Neural cell (in vitro differentiated cells): ENCODE measurements around the gene PELI2. TPM values are rescaled to one million over a fixed set of nuclear protein-coding genes. Genes with fewer than 3 reads are reported as not detected.

Source experiments
- H2AFZ ChIP-seq: fragments of 200-600, 300-800 bp; sonication (generic), shearing (Covaris generic); 2 replicates; pipeline ENCODE4 v1.6.0; 2014; ENCODE audit warnings: low read depth, mild to moderate bottlenecking, antibody characterized with exemption, low read length, moderate library complexity
- H3F3A ChIP-seq: fragments of 200-600 bp; shearing (Covaris generic); 2 replicates; pipeline ENCODE4 v1.6.1; 2016; ENCODE audit warnings: mild to moderate bottlenecking, moderate library complexity, mixed read lengths, antibody characterized with exemption, low read length; ENCODE audit not compliant: insufficient read depth, poor library complexity, severe bottlenecking
- H3K27ac ChIP-seq: fragments of 200-600, 300-800 bp; sonication (generic), shearing (Covaris generic); 2 replicates; pipeline ENCODE4 v1.5.1; 2014; ENCODE audit warnings: mild to moderate bottlenecking, low read length, moderate library complexity
- H3K27me3 ChIP-seq: fragments of 300-800, 200-600 bp; sonication (generic), shearing (Covaris generic); 2 replicates; pipeline ENCODE4 v1.6.0; 2014; ENCODE audit warnings: mild to moderate bottlenecking, low read depth, low read length, moderate library complexity; ENCODE audit not compliant: insufficient read depth
- H3K36me3 ChIP-seq: fragments of 300-800, 200-600 bp; sonication (generic), shearing (Covaris generic); 2 replicates; pipeline ENCODE4 v1.5.1; 2014; ENCODE audit warnings: mild to moderate bottlenecking, antibody characterized with exemption, low read length, moderate library complexity; ENCODE audit not compliant: insufficient read depth
- H3K4me2 ChIP-seq: fragments of 300-800, 200-600 bp; sonication (generic), shearing (Covaris generic); 2 replicates; pipeline ENCODE4 v1.6.0; 2014; ENCODE audit warnings: mild to moderate bottlenecking, low read length
- H3K4me3 ChIP-seq: fragments of 300-800, 200-600 bp; sonication (generic), shearing (Covaris generic); 2 replicates; pipeline ENCODE4 v1.5.1; 2014; ENCODE audit warnings: mild to moderate bottlenecking, low read length, moderate library complexity
- H3K79me2 ChIP-seq: fragments of 200-600 bp; shearing (Covaris generic); replicated peaks from 2 replicates; pipeline ENCODE4 v1.6.0; 2014; ENCODE audit warnings: mild to moderate bottlenecking, low read length, moderate library complexity; ENCODE audit not compliant: insufficient read depth
- H3K9ac ChIP-seq: fragments of 300-800, 200-600 bp; sonication (generic), shearing (Covaris generic); 2 replicates; pipeline ENCODE4 v1.6.1; 2016; ENCODE audit warnings: mild to moderate bottlenecking, low read length, mixed read lengths
- H3K9me2 ChIP-seq: fragments of 200-600 bp; shearing (Covaris generic); 2 replicates; pipeline ENCODE4 v1.6.1; 2016; ENCODE audit warnings: mild to moderate bottlenecking, low read length, mixed read lengths; ENCODE audit not compliant: insufficient read depth
- H3K9me3 ChIP-seq: fragments of 200-600, 300-800 bp; sonication (generic), shearing (Covaris generic); 2 replicates; pipeline ENCODE4 v1.6.1; 2016; ENCODE audit warnings: mild to moderate bottlenecking, mixed run types, low read length, moderate library complexity, mixed read lengths
- H4K20me1 ChIP-seq: fragments of 200-600 bp; shearing (Covaris generic); 2 replicates; pipeline ENCODE4 v1.6.1; 2016; ENCODE audit warnings: mild to moderate bottlenecking, mixed run types; ENCODE audit not compliant: insufficient read depth
- EP300 ChIP-seq: fragments of 450-650 bp; conservative IDR thresholded peaks from 2 replicates; pipeline ENCODE4 v1.6.1; 2014; ENCODE audit warnings: antibody characterized with exemption, mild to moderate bottlenecking, moderate library complexity; ENCODE audit not compliant: poor library complexity, severe bottlenecking
- EZH2 ChIP-seq: fragments of 200-600, 300-800 bp; shearing (Covaris generic), sonication (generic); IDR thresholded peaks from 2 replicates; pipeline ENCODE4 v1.6.1; 2014; ENCODE audit warnings: antibody characterized with exemption, low read length, borderline replicate concordance, mild to moderate bottlenecking; ENCODE audit not compliant: insufficient read depth, poor library complexity, severe bottlenecking
- MXI1 ChIP-seq: fragments of 450-650 bp; conservative IDR thresholded peaks from 2 replicates; pipeline ENCODE4 v1.6.1; 2014; ENCODE audit warnings: antibody characterized with exemption, mild to moderate bottlenecking; ENCODE audit not compliant: poor library complexity, severe bottlenecking
- POLR2AphosphoS5 ChIP-seq: IDR thresholded peaks from 2 replicates; pipeline ENCODE4 v1.6.1; 2012
- RAD21 ChIP-seq: fragments of 450-650 bp; conservative IDR thresholded peaks from 2 replicates; pipeline ENCODE4 v1.6.1; 2014; ENCODE audit warnings: antibody characterized with exemption, mild to moderate bottlenecking, moderate library complexity
- SMC3 ChIP-seq: fragments of 450-650 bp; conservative IDR thresholded peaks from 2 replicates; pipeline ENCODE4 v1.6.1; 2014; ENCODE audit warnings: antibody characterized with exemption, mild to moderate bottlenecking, moderate library complexity; ENCODE audit not compliant: poor library complexity
- TAF1 ChIP-seq: IDR thresholded peaks from 2 replicates; pipeline ENCODE4 v1.6.1; 2012; ENCODE audit warnings: low read depth
- polyA plus RNA-seq: library from polyadenylated mRNA; depleted of rRNA; stranded (reverse); fragments of >200 nt; gene quantifications from 2 replicates; pipeline ENCODE4 v1.2.3, GENCODE V29; 2014
- TF ChIP-seq, protein P1 (sequence below): IDR thresholded peaks from 2 replicates; pipeline ENCODE4 v1.6.1; 2012; ENCODE audit warnings: borderline replicate concordance
- TF ChIP-seq, protein P2 (sequence below): fragments of 450-650 bp; IDR thresholded peaks from 2 replicates; pipeline ENCODE4 v1.5.1; 2014; ENCODE audit warnings: antibody characterized with exemption, mild to moderate bottlenecking, moderate library complexity; ENCODE audit not compliant: poor library complexity, severe bottlenecking

Gene PELI2
- polyA plus RNA-seq, 1 donor from 2014 or later = 5.3 TPM

DNA sequence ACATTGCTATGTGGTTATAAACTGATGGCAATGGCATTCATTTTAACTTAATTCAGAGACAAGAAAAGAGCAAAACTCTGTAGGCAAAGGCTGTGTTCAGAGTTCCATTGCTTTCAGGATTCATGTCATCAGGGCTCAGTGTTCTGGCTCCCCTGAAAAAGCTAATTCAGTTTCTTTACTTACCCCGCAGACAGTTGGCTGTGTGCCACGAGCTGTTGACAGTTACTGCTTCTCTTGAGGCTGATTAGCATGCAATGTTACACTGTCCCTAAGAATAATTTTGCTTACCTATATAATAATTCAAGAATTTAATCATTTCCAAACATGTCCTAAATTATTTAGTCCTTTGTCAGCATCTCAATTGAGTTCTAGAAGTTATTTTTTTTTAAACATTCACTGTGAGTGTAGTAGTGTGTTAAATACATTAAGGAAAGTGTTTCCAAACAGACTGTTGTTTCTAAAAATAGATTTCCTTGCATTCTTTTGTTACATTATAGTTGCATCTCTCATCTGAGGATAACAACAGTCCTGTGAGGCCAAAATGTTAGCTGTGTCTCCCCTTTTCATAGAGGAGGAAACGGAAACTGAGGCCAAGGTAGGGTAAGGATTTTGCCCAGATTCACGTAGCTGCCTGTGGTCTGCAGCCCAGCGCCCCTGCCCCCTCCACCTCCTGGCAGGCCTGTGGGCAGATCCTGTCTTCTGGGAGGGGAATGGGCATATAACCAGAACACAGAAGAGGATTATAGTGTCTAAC is 98.6 kb downstream of the PELI2 start:
- Histone ChIP-seq H3F3A (no peaks in the 10 kb centered on the region), H3K36me3 (no peaks in the 10 kb centered on the region), H3K27ac (no peak overlapping the region), H3K9ac (no peak overlapping the region), H3K79me2 (peaks cover 23% of the 10 kb centered on the region), H3K9me2 (no peaks in the 10 kb centered on the region), H3K4me2 (no peak overlapping the region), H4K20me1 (no peaks in the 10 kb centered on the region), H3K27me3 (no peaks in the 10 kb centered on the region), H3K9me3 (no peaks in the 10 kb centered on the region), H3K4me3 (no peak overlapping the region), H2AFZ (no peak overlapping the region)
- TF ChIP-seq EZH2 (no peak), POLR2AphosphoS5 (no peak), TAF1 (no peak), EP300 (no peak), RAD21 (no peak), MXI1 (no peak), SMC3 (no peak)
- TF ChIP-seq, protein P1, sequence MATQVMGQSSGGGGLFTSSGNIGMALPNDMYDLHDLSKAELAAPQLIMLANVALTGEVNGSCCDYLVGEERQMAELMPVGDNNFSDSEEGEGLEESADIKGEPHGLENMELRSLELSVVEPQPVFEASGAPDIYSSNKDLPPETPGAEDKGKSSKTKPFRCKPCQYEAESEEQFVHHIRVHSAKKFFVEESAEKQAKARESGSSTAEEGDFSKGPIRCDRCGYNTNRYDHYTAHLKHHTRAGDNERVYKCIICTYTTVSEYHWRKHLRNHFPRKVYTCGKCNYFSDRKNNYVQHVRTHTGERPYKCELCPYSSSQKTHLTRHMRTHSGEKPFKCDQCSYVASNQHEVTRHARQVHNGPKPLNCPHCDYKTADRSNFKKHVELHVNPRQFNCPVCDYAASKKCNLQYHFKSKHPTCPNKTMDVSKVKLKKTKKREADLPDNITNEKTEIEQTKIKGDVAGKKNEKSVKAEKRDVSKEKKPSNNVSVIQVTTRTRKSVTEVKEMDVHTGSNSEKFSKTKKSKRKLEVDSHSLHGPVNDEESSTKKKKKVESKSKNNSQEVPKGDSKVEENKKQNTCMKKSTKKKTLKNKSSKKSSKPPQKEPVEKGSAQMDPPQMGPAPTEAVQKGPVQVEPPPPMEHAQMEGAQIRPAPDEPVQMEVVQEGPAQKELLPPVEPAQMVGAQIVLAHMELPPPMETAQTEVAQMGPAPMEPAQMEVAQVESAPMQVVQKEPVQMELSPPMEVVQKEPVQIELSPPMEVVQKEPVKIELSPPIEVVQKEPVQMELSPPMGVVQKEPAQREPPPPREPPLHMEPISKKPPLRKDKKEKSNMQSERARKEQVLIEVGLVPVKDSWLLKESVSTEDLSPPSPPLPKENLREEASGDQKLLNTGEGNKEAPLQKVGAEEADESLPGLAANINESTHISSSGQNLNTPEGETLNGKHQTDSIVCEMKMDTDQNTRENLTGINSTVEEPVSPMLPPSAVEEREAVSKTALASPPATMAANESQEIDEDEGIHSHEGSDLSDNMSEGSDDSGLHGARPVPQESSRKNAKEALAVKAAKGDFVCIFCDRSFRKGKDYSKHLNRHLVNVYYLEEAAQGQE = no peak
- TF ChIP-seq, protein P2, sequence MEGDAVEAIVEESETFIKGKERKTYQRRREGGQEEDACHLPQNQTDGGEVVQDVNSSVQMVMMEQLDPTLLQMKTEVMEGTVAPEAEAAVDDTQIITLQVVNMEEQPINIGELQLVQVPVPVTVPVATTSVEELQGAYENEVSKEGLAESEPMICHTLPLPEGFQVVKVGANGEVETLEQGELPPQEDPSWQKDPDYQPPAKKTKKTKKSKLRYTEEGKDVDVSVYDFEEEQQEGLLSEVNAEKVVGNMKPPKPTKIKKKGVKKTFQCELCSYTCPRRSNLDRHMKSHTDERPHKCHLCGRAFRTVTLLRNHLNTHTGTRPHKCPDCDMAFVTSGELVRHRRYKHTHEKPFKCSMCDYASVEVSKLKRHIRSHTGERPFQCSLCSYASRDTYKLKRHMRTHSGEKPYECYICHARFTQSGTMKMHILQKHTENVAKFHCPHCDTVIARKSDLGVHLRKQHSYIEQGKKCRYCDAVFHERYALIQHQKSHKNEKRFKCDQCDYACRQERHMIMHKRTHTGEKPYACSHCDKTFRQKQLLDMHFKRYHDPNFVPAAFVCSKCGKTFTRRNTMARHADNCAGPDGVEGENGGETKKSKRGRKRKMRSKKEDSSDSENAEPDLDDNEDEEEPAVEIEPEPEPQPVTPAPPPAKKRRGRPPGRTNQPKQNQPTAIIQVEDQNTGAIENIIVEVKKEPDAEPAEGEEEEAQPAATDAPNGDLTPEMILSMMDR = no peak

DNA sequence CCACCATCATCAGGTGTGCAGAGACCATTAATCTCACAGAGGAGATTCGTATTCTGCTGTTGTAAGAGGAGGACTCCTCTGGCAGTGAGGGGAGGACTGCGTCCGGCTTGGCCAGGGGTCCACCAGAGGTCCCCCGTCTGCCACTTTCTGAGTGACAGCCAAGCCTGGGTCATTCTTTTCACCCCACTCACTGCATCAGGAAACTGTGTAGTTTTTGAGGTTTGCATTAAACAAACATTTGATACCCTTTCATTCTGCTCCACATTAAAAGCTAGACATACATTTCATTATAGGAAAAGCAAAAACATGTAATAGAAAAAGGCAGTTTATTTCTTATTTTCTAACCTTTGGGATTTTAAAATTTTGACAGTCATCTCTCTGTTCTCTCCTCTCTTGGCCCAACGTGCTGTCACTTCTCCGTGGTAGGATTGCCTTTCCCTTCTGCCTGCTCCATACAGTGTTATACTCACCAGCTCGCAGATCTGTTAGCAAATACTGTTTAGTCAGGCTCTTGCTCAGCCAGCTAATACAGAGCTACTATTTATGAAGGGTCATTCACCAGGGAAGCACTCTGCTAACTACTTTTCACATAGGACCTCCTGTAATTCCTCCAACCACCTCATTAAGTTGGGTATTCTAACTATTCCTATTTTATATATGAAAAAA is 99.3 kb downstream of the PELI2 start:
- TF ChIP-seq, protein P2 = no peak
- TF ChIP-seq SMC3 (no peak), POLR2AphosphoS5 (no peak), TAF1 (no peak), EP300 (no peak), EZH2 (no peak), RAD21 (no peak)
- TF ChIP-seq, protein P1 = no peak
- H4K20me1 ChIP-seq = no peaks in the 10 kb centered on the region
- no peak overlapping the region for H3K27ac ChIP-seq
- no peaks in the 10 kb centered on the region for H3K27me3 ChIP-seq
- H3K79me2 ChIP-seq = peaks cover 26% of the 10 kb centered on the region
- H2AFZ ChIP-seq = no peak overlapping the region
- no peaks in the 10 kb centered on the region for H3K9me3 ChIP-seq
- H3K4me3 ChIP-seq = no peak overlapping the region
- H3K36me3 ChIP-seq = no peaks in the 10 kb centered on the region
- H3K4me2 ChIP-seq = no peak overlapping the region
- no peak overlapping the region for H3K9ac ChIP-seq
- no peaks in the 10 kb centered on the region for H3F3A ChIP-seq
- no peaks in the 10 kb centered on the region for H3K9me2 ChIP-seq
